Muscle layer of colon (tissue), 2 donors: ENCODE data around the gene LRP4.

Experiments
- H3K27ac ChIP-seq: one replicate; pipeline ENCODE4 v1.7.0; 2013; ENCODE audit warnings: low read depth, mild to moderate bottlenecking, low read length, moderate library complexity
- H3K27me3 ChIP-seq, 2 donors: one replicate each; pipeline ENCODE4 v1.7.0; 2013; ENCODE audit warnings: low read length in 2 of 2, mild to moderate bottlenecking in 2 of 2; ENCODE audit not compliant: insufficient read depth in 2 of 2, control insufficient read depth in 1 of 2
- H3K36me3 ChIP-seq: one replicate; pipeline ENCODE4 v1.7.0; 2013; ENCODE audit warnings: mild to moderate bottlenecking, low read length; ENCODE audit not compliant: insufficient read depth
- H3K4me1 ChIP-seq: one replicate; pipeline ENCODE4 v1.7.0; 2013; ENCODE audit warnings: mild to moderate bottlenecking, low read length; ENCODE audit not compliant: insufficient read depth
- H3K4me3 ChIP-seq, 2 donors: one replicate each; pipeline ENCODE4 v1.7.0; 2013; ENCODE audit warnings: low read length in 2 of 2, low read depth in 1 of 2, mild to moderate bottlenecking in 1 of 2, moderate library complexity in 1 of 2
- H3K9ac ChIP-seq: one replicate; pipeline ENCODE4 v1.7.0; 2013; ENCODE audit warnings: low read length
- H3K9me3 ChIP-seq: one replicate; pipeline ENCODE4 v1.7.0; 2013; ENCODE audit warnings: mild to moderate bottlenecking, low read length
- donor health status: abdominal sarcoma.
- donor health status: Adenocarcinoma of cecum.

Gene LRP4

DNA sequence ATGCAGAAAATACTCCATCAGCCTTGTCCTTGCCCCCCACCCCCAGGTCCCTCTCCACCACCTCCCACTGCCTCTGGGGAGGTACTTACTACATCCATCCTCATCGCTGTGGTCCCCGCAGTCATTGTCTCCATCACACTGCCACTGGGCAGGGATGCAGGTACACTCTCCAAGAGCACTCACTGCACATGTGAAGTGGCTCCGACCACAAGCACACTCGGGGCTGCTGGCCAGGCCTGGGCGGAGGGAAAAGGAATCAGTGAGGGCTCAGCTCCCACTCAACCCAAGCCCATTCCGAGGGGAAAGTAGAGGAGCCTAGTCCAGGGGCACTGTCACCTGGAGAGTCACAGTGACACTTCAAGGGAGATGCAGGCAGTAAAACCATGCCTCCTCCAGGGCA lies 15.7 kb downstream of the LRP4 start:
- Histone ChIP-seq H3K9ac (no peak overlapping the region), H3K27ac (no peak overlapping the region), H3K4me1 (no peaks in the 10 kb centered on the region), H3K36me3 (no peaks in the 10 kb centered on the region), H3K4me3 (no peak overlapping the region), H3K27me3 (no peaks in the 10 kb centered on the region), H3K9me3 (no peaks in the 10 kb centered on the region)

DNA sequence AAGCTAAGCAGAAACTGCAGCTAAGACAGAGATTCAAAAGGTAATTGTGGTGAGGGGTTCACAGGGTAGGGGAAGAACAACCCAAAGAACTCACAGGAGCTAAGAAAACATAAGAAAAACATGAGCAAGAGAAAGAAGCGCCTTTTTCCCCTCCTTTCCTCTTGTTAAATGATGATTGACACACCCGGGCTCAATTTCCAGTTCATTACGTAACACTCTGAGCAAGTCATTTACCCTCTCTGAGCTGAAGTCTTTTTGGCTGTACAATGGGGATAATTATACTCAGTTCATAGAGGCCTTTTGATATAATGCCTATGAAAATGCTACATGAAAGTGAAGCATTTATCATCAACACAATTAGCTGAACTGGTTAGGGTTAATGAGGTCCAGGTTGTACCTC lies 17.2 kb downstream of the LRP4 start:
- Histone ChIP-seq H3K9ac (no peak overlapping the region), H3K36me3 (no peaks in the 10 kb centered on the region), H3K4me3 (no peak overlapping the region), H3K4me1 (peaks cover 2% of the 10 kb centered on the region), H3K27me3 (no peaks in the 10 kb centered on the region), H3K27ac (no peak overlapping the region), H3K9me3 (no peaks in the 10 kb centered on the region)

GRCh38 chr11:46900091-46900746 lies 18.1 kb downstream of the LRP4 start:
- no peaks in the 10 kb centered on the region for H3K9me3 ChIP-seq
- no peak overlapping the region for H3K4me3 ChIP-seq
- H3K9ac ChIP-seq = no peak overlapping the region
- no peak overlapping the region for H3K27ac ChIP-seq
- peaks cover 10% of the 10 kb centered on the region for H3K4me1 ChIP-seq
- H3K36me3 ChIP-seq = no peaks in the 10 kb centered on the region
- H3K27me3 ChIP-seq = no peaks in the 10 kb centered on the region

DNA sequence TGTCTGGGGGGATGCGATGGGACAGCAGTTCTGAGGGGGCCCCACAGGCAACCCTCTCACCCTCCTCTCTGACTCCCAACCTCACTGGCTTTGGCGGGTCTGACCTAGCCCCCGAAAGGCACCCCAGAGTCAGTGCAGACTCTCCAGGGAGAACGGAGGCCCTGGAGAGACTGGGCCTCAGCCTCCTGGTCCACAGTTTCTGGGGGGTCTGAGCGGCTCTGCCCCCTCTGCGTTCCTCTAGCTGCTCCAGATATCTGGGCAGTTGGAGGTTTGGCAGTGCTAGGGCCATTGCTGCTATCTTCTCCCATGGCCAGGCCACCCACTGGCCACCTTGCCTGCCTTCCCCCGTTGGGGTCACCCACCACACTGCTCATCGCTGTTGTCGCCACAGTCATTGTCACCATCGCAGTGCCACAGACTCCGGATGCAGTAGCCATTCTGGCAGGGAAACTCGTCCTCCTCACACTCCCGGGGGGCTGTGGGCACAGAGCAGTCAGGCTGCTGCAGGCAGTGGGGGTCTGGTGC lies 18.8 kb downstream of the LRP4 start:
- Histone ChIP-seq H3K4me3 (no peak overlapping the region), H3K9me3 (no peaks in the 10 kb centered on the region), H3K27ac (no peak overlapping the region), H3K36me3 (no peaks in the 10 kb centered on the region), H3K27me3 (no peaks in the 10 kb centered on the region), H3K4me1 (peaks cover 10% of the 10 kb centered on the region), H3K9ac (no peak overlapping the region)

DNA sequence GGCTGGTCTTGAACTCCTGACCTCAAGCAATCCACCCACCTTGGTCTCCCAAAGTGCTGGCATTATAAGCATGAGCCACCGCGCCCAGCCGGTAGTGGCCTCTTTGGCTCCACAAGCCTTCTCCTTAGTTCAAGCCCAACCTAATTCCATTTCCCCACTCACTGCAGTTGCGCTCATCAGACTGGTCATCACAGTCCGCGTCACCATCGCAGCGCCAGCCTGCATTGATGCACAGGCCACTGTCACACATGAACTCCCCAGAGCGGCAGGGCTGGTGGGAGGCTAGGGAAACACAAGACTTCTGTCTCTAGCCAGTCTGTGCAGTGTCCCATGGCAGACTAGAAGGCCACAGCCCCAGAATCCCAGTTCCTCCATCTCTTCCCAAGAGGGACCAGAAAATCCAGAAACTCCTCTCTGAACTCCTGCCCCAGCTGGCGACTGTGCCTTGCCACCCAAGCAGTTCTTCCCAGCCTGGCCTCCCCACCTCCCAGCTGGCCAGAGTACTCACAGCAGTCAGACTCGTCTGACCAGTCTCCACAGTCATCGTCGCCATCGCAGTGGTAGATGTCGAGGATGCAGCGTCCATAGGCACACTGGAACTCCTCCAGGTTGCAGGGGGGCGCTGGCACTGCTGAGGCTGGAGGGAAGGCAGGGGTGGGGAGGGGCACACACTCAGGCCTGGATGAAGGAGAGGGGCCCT lies 19.8 kb downstream of the LRP4 start:
- no peak overlapping the region for H3K9ac ChIP-seq
- peaks cover 10% of the 10 kb centered on the region for H3K4me1 ChIP-seq
- no peak overlapping the region for H3K27ac ChIP-seq
- H3K4me3 ChIP-seq = no peak overlapping the region
- no peaks in the 10 kb centered on the region for H3K27me3 ChIP-seq
- H3K9me3 ChIP-seq = no peaks in the 10 kb centered on the region
- no peaks in the 10 kb centered on the region for H3K36me3 ChIP-seq

GRCh38 chr11:46896719-46897406 lies 21.5 kb downstream of the LRP4 start:
- H3K9me3 ChIP-seq = no peaks in the 10 kb centered on the region
- no peaks in the 10 kb centered on the region for H3K27me3 ChIP-seq
- H3K4me1 ChIP-seq = peaks cover 10% of the 10 kb centered on the region
- H3K9ac ChIP-seq = no peak overlapping the region
- no peak overlapping the region for H3K4me3 ChIP-seq
- peaks cover 8% of the 10 kb centered on the region for H3K36me3 ChIP-seq
- no peak overlapping the region for H3K27ac ChIP-seq

DNA sequence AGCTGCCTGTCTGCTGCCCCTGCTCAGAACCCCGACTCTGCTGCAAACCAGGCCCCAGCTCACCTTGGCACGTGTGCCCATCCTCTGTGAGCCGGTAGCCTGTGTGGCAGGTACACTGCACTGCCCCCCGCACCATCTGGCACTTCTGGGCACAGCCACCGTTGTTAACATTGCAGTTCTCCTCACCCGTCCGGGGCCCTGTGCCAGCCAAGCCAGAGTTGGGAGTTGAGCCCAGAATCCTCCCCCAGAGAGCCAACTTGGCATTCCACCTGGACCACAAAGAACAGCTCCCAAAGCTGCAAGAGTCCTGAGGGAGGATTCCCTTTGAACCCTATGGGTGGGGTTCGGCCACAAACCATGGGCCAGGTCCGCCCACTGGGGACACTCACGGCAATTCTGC lies 22.5 kb downstream of the LRP4 start:
- H3K9me3 ChIP-seq = no peaks in the 10 kb centered on the region
- no peak overlapping the region for H3K9ac ChIP-seq
- no peak overlapping the region for H3K4me3 ChIP-seq
- peaks cover 10% of the 10 kb centered on the region for H3K4me1 ChIP-seq
- no peak overlapping the region for H3K27ac ChIP-seq
- peaks cover 8% of the 10 kb centered on the region for H3K36me3 ChIP-seq
- no peaks in the 10 kb centered on the region for H3K27me3 ChIP-seq

DNA sequence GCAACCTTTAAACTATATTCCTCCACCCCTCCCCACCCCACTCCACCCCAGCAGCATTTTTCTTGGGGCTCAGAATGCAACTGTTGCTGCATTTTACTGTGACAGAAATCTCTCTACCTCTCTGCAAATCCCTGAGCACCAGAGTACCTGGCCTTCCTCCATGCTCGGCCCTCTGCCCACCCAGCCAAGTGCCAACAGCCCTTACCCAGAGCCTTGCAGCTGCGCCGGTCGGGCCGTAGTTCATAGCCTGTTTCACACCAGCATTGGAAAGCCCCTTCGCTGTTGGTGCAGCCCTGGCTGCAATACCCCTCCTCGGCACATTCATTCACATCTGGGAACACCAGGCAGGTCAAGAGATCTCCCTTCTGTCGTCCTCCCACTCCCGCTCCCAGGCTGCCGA lies 23.4 kb downstream of the LRP4 start:
- Histone ChIP-seq H3K4me1 (peaks cover 10% of the 10 kb centered on the region), H3K27me3 (no peaks in the 10 kb centered on the region), H3K9ac (no peak overlapping the region), H3K27ac (no peak overlapping the region), H3K4me3 (no peak overlapping the region), H3K9me3 (no peaks in the 10 kb centered on the region), H3K36me3 (peaks cover 8% of the 10 kb centered on the region)

DNA sequence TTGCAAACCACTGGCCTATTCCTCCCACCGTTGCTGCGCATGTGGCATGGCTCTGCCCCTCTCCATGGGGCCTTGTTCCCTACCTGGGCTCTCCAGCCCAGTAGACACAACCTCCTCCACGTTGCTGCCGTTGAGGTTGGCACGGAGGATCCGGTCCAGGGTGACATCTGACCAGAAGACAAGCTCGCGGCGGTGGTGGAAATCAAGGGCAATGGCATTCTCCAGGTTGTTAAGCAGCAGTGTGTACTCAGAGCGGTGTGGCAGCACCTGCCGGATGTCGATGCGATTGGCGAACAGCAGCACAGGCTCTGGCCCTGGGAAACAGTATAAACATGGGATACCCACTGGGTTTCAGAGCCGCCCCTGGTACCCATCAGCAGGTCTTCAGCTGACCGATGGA lies 23.8 kb downstream of the LRP4 start:
- H3K27ac ChIP-seq = no peak overlapping the region
- H3K27me3 ChIP-seq = no peaks in the 10 kb centered on the region
- H3K4me3 ChIP-seq = no peak overlapping the region
- H3K4me1 ChIP-seq = peaks cover 10% of the 10 kb centered on the region
- H3K9me3 ChIP-seq = no peaks in the 10 kb centered on the region
- no peak overlapping the region for H3K9ac ChIP-seq
- H3K36me3 ChIP-seq = peaks cover 8% of the 10 kb centered on the region

DNA sequence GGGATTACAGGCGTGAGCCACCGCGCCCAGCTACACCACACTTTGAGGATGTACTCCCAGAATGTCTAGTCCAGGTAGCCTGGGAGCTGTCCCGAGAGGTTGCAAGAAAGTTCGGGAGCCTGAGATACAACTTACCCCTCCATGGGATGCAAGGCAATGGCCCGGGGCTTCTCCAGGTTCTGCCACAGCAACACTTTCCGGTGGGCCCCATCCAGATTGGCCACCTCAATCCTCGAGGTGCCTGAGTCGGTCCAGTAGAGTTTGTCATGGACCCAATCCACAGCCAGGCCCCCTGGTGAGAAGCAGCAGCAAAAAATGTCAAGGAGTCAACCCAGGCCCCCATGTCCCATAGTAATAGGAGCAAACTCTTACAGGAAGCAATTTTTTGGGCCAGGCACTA lies 25.5 kb downstream of the LRP4 start:
- peaks cover 8% of the 10 kb centered on the region for H3K36me3 ChIP-seq
- no peak overlapping the region for H3K4me3 ChIP-seq
- H3K27ac ChIP-seq = no peak overlapping the region
- no peak overlapping the region for H3K9ac ChIP-seq
- H3K4me1 ChIP-seq = peaks cover 10% of the 10 kb centered on the region
- H3K27me3 ChIP-seq = no peaks in the 10 kb centered on the region
- no peaks in the 10 kb centered on the region for H3K9me3 ChIP-seq

GRCh38 chr11:46892109-46892508 lies 26.2 kb downstream of the LRP4 start:
- Histone ChIP-seq H3K4me1 (peaks cover 10% of the 10 kb centered on the region), H3K9me3 (no peaks in the 10 kb centered on the region), H3K36me3 (peaks cover 8% of the 10 kb centered on the region), H3K27ac (no peak overlapping the region), H3K27me3 (no peaks in the 10 kb centered on the region), H3K4me3 (no peak overlapping the region), H3K9ac (no peak overlapping the region)
